Endodermal cell (in vitro differentiated cells): ENCODE data around the gene AHSG. TPM values are rescaled to one million over a fixed set of nuclear protein-coding genes. Genes with fewer than 3 reads are reported as not detected.

Experiments used
- DNase-seq: peaks from one replicate; pipeline ENCODE4 v3.0.0-alpha.2; 2017
- H3K27ac ChIP-seq: 2 replicates; pipeline ENCODE4 v1.5.1; 2013; ENCODE audit warnings: mild to moderate bottlenecking, low read depth, low read length, moderate library complexity
- H3K27me3 ChIP-seq: 2 replicates; pipeline ENCODE4 v1.6.1; 2013; ENCODE audit warnings: mild to moderate bottlenecking, low read length, moderate library complexity; ENCODE audit not compliant: insufficient read depth, control insufficient read depth, poor library complexity, severe bottlenecking
- H3K36me3 ChIP-seq: 2 replicates; pipeline ENCODE4 v1.7.0; 2013; ENCODE audit warnings: mild to moderate bottlenecking, low read length, moderate library complexity; ENCODE audit not compliant: control insufficient read depth, insufficient read depth
- H3K4me1 ChIP-seq: one replicate; pipeline ENCODE4 v1.7.0; 2013; ENCODE audit warnings: low read length; ENCODE audit not compliant: control insufficient read depth, insufficient read depth
- H3K4me3 ChIP-seq: 2 replicates; pipeline ENCODE4 v1.5.1; 2013; ENCODE audit warnings: mild to moderate bottlenecking, low read length, moderate library complexity
- H3K9ac ChIP-seq: 2 replicates; pipeline ENCODE4 v1.6.1; 2013; ENCODE audit warnings: mild to moderate bottlenecking, low read length, moderate library complexity; ENCODE audit not compliant: poor library complexity, severe bottlenecking; ENCODE audit errors: extremely low read depth
- H3K9me3 ChIP-seq: 2 replicates; pipeline ENCODE4 v1.6.1; 2013; ENCODE audit warnings: mild to moderate bottlenecking, low read length, moderate library complexity; ENCODE audit not compliant: control insufficient read depth
- H3K27ac Mint-ChIP-seq: 2 replicates; pipeline ENCODE4 v1.8.0; 2020; ENCODE audit warnings: mixed read lengths
- H3K27me3 Mint-ChIP-seq: 2 replicates; pipeline ENCODE4 v1.8.0; 2021; ENCODE audit warnings: mild to moderate bottlenecking, mixed read lengths; ENCODE audit not compliant: insufficient read depth
- H3K36me3 Mint-ChIP-seq: 2 replicates; pipeline ENCODE4 v1.8.0; 2020; ENCODE audit warnings: low read depth, mixed read lengths
- H3K4me1 Mint-ChIP-seq: 2 replicates; pipeline ENCODE4 v1.8.0; 2020; ENCODE audit warnings: mixed read lengths
- H3K4me3 Mint-ChIP-seq: 2 replicates; pipeline ENCODE4 v1.8.0; 2020; ENCODE audit warnings: mild to moderate bottlenecking, moderate library complexity, mixed read lengths
- H3K9me3 Mint-ChIP-seq: 2 replicates; pipeline ENCODE4 v1.8.0; 2020; ENCODE audit warnings: mild to moderate bottlenecking, mixed read lengths
- CTCF ChIP-seq: fragments of 200-600 bp; sonication (generic); conservative IDR thresholded peaks from 2 replicates; pipeline ENCODE4 v1.5.0; 2021; ENCODE audit warnings: antibody characterized with exemption, mild to moderate bottlenecking
- WGBS, 2 experiments: methylation state at CpG; one replicate each; pipeline versions ENCODE4 v1.1.5 to v1.1.7; 2013; ENCODE audit warnings: missing lambda C conversion rate in 2 of 2, mixed read lengths in 1 of 2; ENCODE audit not compliant: insufficient coverage in 1 of 2, insufficient read length in 1 of 2; 5-methylcytosine and 5-hydroxymethylcytosine counted together
- total RNA-seq, 2 donors: library from RNA; stranded (reverse); fragmentation: NEBNext Ultra II Directional in 1 of 2; extraction: Animal tissue kit (Norgen Biotek cat#: 25700) in 1 of 2; gene quantifications; 2 replicates in 1 of 2; 3 replicates in 1 of 2; pipeline ENCODE4 v1.2.1, GENCODE V29; 2021

Gene AHSG
- total RNA-seq, 2 donors from 2014 or later, result not detected

- H3K27me3 Mint-ChIP-seq, result no peaks in the 10 kb centered on the region
- H3K9me3 ChIP-seq, result no peaks in the 10 kb centered on the region
- H3K27ac Mint-ChIP-seq, result no peak overlapping the region
- no peak overlapping the region for H3K4me3 ChIP-seq
- no peak for DNase-seq
- H3K9me3 Mint-ChIP-seq, result no peaks in the 10 kb centered on the region
- H3K4me1 Mint-ChIP-seq, result no peaks in the 10 kb centered on the region
- peaks cover 20% of the 10 kb centered on the region for H3K36me3 Mint-ChIP-seq
- no peak overlapping the region for H3K4me3 Mint-ChIP-seq
- peak; percentile 73 for TF ChIP-seq CTCF
- no peaks in the 10 kb centered on the region for H3K4me1 ChIP-seq
- no peaks in the 10 kb centered on the region for H3K27me3 ChIP-seq
- no peak overlapping the region for H3K9ac ChIP-seq
- no CpG with 5 or more reads among the region's 3 CpGs for WGBS, 2 experiments
- no peak overlapping the region for H3K27ac ChIP-seq
- H3K36me3 ChIP-seq, result peaks cover 21% of the 10 kb centered on the region
Observed at GRCh38 chr3:186589121-186589520, 23.7 kb upstream of the AHSG start.

- Histone ChIP-seq H3K4me3 (no peak overlapping the region), H3K27ac (no peak overlapping the region), H3K9me3 (no peaks in the 10 kb centered on the region), H3K36me3 (peaks cover 12% of the 10 kb centered on the region), H3K9ac (no peak overlapping the region), H3K4me1 (no peaks in the 10 kb centered on the region), H3K27me3 (no peaks in the 10 kb centered on the region)
- WGBS, 2 experiments, result 87 to 100% methylated on average over 2 to 4 of the region's 5 CpGs
- H3K27me3 Mint-ChIP-seq, result no peaks in the 10 kb centered on the region
- H3K36me3 Mint-ChIP-seq, result peaks cover 11% of the 10 kb centered on the region
- H3K27ac Mint-ChIP-seq, result no peak overlapping the region
- no peak overlapping the region for H3K4me3 Mint-ChIP-seq
- no peak for TF ChIP-seq CTCF
- H3K9me3 Mint-ChIP-seq, result no peaks in the 10 kb centered on the region
- DNase-seq, result no peak
- no peaks in the 10 kb centered on the region for H3K4me1 Mint-ChIP-seq
Observed at GRCh38 chr3:186589856-186590579, 22.8 kb upstream of the AHSG start.

GRCh38 chr3:186590580-186591295 is 22.1 kb upstream of the AHSG start:
- peaks cover 4% of the 10 kb centered on the region for H3K36me3 Mint-ChIP-seq
- TF ChIP-seq CTCF, result no peak
- H3K9me3 ChIP-seq, result no peaks in the 10 kb centered on the region
- H3K4me1 ChIP-seq, result no peaks in the 10 kb centered on the region
- no peak overlapping the region for H3K4me3 ChIP-seq
- H3K9ac ChIP-seq, result no peak overlapping the region
- no peaks in the 10 kb centered on the region for H3K4me1 Mint-ChIP-seq
- 95 to 98% methylated on average over 6 to 7 of the region's 7 CpGs for WGBS, 2 experiments
- peaks cover 5% of the 10 kb centered on the region for H3K36me3 ChIP-seq
- DNase-seq, result no peak
- no peak overlapping the region for H3K27ac Mint-ChIP-seq
- H3K27ac ChIP-seq, result no peak overlapping the region
- H3K27me3 Mint-ChIP-seq, result no peaks in the 10 kb centered on the region
- H3K4me3 Mint-ChIP-seq, result no peak overlapping the region
- H3K9me3 Mint-ChIP-seq, result no peaks in the 10 kb centered on the region
- H3K27me3 ChIP-seq, result no peaks in the 10 kb centered on the region
